GM19372 (cell line): ENCODE results near the gene FNIP1.
"Not testable (repeated sequence)": the region's sequence is repeated elsewhere in the genome, so short reads cannot be mapped to it uniquely, and the experiment has no call there.

Experiments used
- ATAC-seq: cut with Tn5 transposase; IDR thresholded peaks from one replicate; pipeline ENCODE4 v1.9.1; 2021; ENCODE audit warnings: mild to moderate bottlenecking, low read depth, moderate library complexity; ENCODE audit not compliant: unreplicated experiment

Gene FNIP1

DNA sequence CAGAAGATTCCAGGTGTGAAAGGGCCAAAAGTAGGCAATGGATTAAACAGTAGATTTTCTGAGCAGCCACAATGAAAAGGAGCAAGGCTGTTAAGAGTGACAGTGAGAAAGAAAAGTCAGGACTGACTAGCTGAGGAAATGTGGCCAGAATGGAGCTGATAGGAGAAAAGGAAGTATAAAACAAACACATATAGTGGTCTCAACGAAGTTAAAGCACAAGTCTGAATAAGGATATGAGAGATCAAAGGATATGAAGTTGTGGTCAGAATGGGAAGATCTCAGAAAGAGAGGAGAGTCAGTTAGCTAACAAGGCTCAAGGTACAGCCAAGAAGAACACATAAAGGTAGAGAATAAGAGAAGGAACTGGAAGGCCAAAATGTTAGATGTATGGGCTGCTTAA, 39.9 kb downstream of the FNIP1 start:
- no peak for ATAC-seq

DNA sequence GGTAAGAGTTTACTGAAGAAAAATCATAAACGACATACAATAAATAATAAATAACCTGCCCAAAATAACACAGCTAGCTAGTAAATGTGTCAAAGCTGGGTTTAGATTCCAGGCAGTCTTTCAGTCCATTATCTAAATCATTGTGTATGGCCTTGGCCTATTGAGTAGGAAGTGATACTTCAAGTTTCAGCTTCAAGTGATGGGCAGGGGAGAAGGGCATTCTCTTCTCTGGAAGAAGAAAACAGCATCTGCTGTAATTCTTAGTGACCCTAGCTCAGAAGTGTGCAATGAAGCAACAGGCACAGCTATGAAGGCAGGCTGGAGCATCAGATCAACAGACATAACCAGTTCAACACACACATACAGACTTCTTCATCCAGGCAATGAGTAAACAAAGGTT, 42.5 kb downstream of the FNIP1 start:
- no peak for ATAC-seq

DNA sequence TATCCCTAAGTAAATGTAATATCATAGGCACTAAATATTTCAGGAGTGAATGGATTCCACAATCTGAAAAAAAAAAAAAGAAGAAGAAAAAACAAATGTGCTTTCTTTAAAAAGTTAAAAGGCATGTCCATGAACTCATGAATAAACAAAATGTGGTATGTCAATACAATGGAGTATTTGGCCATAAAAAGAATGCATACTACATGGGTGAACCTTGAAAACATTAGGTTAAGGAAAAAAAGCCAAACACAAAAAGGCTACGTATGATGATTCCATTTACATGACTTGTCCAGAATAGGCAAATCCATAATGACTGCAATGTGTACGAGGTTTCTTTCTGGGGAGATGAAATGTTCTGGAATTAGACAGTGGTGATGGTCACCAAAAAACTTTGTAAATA, 45.3 kb downstream of the FNIP1 start:
- ATAC-seq, result no peak

DNA sequence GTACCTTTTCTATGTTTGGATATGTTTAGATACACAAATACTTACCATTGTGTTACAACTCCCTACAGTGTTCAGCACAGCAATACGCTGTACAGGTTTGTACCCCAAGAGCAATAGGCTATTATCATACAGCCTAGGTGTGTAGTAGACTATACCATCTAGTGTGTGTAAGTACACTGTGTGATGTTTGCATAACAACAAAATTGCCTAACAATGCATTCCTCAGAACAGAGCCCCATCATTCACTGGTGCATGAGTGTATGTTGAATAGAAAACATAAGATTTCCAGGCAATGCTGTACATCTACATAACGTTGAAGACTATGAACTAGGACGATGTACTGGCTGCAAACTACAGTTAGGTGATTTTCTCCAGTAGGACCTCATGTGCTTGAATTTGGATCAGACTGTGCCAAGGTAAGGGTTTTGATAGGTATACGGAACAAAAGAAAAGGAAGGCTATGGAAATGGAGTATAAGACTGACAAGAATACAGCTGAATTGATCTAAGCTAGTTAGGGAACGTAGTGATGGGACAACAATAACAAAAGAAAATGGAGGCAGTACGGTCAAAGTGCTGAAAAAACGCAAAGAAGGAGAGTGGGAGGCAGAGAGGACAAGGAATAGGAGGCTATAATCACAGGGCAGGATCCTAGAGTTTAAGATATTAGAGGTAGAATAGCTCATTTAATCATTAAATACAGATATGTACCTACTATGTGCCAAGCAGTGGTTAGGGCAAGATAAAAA, 46.9 kb downstream of the FNIP1 start:
- ATAC-seq, result no peak

DNA sequence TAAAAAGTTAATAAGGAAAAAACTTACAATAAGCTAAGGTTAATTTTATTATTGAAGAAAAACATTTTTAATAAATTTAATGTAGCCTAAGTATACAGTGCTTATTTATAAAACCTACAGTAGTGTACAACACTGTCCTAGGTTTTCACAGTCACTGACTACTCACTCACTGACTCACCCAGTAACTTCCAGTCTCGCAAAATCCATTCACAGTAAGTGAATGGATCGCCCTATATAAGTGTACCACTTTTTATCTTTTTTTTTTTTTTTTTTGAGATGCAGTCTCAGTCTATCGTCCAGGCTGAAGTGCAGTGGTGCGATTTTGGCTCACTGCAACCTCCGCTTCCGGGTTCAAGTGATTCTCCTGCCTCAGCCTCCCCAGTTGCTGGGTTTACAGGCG, 47.7 kb downstream of the FNIP1 start:
- ATAC-seq, result no peak

DNA sequence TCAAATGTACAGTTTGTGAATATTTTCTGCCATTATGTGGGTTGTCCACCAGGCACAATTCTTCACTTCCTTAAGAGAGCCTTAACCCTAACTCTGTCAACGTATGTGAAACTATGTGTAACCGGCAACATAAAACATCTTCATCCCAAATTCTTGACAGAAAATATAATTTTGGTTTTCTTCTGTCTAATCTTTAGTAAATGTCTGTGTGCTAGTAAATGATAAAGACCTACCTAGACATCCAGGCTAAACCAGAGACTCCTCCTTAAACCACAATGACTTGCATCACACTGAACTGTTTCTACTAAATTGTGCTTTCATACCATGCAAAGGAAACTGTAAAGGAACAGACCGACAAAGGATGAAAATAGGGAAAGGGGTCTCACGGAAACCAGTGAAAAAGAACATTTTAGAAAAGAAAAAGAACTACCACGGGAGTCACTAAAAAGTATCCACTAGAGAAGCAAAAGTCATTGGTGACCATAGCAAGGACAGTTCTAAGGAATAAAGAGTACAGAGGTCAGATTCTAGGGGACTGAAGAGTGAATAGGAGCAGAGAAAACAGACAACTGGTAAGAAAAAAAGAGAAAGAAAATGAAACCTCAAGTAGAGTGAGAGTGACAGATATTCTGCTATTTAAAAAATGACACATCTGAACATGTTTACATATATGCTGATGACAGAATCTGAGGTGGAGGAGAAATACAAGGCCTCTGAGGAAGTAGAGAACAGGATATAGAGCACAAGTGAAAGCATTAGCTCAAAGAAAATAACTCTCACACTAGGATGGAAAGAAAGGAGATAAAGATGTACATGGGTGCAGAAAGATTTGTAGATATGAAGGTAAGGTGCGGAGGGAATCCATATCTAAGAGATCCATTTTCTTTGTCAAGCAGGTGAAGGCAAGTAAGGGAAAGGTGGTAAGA, 49.4 kb downstream of the FNIP1 start:
- ATAC-seq, result no peak

DNA sequence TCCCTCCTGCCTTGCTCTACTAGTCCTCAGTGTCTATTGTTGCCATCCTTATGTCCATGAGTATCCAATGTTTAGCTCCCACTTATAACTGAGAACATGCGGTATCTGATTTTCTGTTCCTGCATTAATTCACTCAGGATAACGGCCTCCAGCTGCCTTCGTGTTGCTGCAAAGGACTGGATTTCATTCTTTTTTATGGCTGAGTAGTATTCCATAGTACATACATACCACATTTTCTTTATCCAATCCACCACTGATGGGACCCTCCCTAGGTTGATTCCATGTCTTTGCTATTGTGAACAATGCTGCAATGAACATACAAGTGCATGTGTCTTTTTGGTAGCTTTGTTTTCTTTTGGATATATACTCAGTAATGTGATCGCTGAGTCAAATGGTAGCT, 50.4 kb downstream of the FNIP1 start:
- no peak for ATAC-seq

DNA sequence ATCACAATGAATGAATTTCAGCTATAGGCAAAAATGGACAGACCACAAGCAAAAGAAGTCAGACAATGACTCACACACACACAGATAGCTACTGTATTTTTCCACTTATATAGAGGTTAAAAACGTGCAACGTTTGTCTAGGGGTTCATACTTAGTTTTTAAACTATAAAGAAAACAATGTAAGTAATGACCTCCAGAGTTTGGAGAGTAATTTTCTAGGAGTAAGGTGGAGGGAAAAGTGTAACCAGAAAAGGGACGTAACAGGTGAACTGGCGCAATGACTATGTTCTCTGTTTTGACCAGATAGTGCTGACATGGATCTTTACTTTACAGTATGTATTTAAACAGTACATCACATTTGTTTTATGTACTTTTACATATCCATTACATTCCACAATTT, 51.1 kb downstream of the FNIP1 start:
- no peak for ATAC-seq

DNA sequence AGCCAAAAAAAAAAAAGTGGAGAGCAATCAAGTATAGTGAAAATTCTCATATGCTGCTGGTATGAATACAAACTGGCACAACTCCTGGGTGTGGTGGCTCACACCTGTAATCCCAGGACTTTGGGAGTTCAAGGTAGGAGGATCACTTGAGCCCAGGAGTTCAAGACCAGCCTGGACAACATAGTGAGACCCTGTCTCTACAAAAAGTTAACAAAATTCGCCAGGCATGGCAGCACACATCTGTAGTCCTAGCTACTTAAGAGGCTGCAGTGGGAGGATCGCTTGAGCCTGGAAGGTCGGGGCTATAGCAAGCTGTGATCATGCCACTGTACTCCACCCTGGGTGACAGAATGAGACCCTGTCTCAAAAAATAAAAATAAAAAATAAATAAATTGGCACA, 51.7 kb downstream of the FNIP1 start:
- ATAC-seq, result no peak

DNA sequence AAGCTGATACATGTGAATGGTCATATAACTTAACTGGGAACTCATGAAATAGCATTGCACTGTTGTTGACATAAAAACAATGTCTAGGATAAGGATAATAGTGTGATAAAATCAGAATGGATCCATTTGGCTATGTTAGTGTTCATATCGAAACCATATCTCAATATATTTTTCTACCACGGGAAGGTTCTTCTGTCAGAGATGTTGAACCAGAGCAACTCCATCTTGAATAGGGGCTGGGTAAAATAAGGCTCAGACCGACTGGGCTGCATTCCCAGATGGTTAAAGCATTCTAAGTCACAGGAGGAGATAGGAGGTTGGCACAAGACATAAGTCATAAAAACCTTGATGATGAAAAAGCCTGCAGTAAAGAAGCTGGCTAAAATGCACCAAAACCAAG, 56.3 kb downstream of the FNIP1 start:
- no peak for ATAC-seq

DNA sequence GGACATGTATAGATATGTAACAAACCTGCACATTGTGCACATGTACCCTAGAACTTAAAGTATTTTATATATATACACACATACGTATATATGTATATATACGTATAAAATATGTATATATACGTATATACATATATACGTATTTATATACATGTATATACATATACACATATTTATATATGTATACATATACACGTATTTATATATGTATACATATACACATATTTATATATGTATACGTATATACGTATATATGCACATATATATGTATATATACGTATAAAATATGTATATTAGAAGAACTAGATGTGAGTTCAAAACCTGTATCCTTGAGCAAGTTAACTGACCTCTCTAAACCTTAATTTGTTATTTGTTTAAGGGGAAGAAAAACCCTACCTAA, 61.4 kb downstream of the FNIP1 start:
- no peak for ATAC-seq

DNA sequence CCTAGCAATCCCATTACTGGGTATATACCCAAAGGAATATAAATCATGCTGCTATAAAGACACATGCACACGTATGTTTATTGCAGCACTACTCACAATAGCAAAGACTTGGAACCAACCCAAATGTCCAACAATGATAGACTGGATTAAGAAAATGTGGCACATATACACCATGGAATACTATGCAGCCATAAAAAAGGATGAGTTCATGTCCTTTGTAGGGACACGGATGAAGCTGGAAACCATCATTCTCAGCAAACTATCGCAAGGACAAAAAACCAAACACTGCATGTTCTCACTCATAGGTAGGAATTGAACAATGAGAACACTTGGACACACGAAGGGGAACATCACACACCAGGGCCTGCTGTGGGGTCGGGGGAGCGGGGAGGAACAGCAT, 61.9 kb downstream of the FNIP1 start:
- ATAC-seq, result not testable (repeated sequence)

DNA sequence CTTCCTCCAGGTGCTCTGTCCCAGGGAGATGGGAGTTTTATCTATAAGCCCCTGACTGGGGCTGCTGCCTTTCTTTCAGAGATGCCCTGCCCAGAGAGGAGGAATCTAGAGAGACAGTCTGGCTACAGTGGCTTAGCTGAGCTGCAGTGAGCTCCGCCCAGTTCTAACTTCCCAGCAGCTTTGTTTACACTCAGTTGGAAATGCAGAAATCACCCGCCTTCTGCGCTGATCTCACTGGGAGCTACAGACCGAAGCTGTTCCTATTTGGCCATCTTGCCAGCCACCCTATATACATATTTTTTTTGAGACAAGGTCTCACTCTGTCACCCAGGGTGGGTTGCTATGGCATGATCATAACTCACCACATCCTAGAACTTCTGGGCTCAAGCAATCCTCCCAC, 67.5 kb downstream of the FNIP1 start:
- not testable (repeated sequence) for ATAC-seq

DNA sequence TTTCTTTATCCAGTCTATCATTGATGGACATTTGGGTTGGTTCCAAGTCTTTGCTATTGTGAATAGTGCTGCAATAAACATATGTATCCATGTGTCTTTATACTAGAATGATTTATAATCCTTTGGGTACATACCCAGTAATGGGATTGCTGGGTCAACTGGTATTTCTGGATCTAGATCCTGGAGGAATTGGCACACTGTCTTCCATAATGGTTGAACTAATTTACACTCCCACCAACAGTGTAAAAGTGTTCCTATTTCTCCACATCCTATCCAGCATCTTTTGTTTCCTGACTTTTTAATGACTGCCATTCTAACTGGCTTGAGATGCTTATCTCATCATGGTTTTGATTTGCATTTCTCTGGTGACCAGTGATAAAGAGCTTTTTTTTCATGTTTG, 72.7 kb downstream of the FNIP1 start:
- not testable (repeated sequence) for ATAC-seq

DNA sequence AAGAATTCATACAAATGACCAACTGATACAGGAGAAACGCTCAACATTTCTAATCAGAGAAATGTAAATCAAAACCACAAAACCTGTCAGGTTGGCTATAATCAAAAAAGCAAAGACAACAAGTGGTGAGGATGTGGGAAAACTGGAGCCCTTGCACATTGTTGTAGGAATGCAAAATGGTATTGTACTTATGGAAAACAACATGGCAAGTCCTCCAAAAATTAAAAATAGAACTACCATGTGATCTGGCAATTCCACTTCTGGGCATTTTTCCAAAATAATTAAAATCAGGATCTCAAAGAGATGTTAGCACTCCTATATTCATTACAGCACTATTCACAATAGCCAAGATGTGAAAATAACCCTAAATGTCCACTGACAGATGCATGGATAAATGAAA, 76.1 kb downstream of the FNIP1 start:
- ATAC-seq, result no peak

DNA sequence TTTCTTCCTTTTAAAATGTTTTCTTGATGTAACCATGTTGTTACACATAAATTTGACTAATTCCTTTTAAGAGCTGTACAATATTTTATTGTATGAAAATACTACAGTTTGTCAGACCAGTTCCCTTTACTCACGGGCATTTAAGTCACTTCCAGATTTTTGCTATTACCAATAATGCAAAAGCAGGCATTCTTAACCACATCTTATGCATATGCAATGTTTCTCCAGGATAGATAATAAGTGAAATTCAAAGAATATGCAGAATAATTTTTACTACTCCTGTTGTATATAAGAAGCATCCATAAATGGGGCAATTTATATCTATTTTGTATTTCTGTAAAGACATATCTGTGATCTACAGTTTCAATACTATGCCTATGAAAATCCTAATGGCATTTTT, 77.3 kb downstream of the FNIP1 start:
- no peak for ATAC-seq

DNA sequence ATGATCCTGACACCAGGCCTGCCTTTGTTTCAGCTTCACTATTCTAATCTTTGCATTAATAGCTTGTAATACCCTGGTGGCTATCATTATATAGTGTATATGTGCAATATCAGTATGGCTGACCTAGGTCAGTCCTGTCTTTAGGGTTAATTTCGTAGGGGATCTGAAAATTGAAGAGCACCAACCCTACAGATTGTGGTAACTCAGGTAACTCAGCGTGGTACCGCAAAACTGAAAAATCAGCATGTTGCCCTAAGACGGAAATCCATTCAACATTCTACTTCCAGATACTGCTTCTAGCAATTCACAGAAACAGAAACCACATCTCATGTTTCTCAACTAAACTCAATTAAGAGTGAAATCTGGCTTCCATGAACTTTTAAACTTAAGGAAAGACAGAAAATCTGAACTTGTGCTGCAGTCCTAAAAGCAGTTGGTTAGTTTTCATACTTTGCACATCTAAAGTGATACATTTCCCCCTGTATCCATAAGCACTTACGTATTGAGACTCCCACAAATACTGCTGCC, 78.3 kb downstream of the FNIP1 start:
- no peak for ATAC-seq

DNA sequence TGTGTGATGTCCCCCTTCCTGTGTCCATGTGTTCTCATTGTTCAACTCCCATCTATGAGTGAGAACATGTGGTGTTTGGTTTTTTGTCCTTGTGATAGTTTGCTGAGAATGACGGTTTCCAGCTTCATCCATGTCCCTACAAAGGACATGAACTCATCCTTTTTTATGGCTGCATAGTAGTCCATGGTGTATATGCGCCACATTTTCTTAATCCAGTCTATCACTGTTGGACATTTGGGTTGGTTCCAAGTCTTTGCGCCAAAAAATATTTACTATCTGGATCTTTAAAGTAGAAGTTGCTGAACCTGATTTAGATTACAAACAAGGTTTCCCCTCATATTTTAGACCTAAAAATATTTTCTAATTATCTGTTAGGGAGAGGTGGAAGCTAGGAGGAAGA, 79.7 kb downstream of the FNIP1 start:
- ATAC-seq, result not testable (repeated sequence)

DNA sequence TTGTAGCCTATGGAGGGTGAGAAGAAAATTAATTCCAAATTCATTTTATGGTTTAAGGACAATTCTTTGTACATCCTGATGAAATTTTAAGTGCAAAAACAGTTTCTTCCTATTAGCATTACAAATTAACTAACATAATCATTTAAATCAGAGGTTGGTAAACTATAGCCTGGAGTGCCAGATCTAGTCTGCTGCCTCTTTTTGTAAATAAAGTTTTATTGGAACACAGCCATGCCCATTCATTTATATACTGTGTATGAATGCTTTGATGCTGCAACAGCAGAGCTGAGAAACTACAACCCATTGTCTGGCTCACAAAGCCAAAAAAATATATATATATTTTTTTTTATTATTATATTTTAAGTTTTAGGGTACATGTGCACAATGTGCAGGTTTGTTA, 80.2 kb downstream of the FNIP1 start:
- ATAC-seq, result no peak

DNA sequence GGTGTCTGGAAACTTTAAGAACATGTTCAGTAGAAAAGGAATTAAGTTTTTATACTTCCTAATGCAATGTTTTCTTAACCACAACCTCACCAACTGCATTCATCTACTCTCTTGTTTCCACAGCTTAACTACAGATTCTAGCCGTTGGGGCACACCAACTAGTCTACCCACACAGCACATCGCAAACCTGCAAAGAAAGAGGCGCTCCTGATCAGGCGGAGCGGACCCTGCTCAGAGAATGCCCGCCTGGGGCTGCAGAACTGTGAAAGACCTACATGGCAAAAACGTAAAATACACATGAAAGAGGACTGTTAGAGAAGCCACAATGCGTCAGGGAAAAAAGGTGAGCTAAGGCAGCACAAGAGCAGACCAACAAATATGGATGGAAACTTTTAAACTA, 86.4 kb downstream of the FNIP1 start:
- ATAC-seq, result no peak

DNA sequence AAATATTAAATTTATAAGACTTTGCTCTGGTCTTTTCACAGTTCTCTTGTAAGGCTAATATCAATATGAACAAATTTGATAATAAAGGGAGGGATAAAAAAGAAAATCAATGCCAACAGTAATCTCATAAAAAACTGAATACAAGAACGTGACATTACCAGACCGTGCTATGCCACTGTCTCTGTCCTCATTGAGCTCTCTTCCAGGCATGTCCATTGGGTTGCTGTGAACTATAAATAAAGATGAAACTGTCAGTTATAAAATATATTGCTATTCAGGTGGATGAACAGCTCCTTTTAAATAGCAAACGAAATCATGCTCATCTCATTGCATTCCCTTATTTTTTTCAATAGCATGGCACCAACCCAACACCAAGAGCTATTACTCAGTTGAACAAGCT, 87.8 kb downstream of the FNIP1 start:
- ATAC-seq, result no peak

DNA sequence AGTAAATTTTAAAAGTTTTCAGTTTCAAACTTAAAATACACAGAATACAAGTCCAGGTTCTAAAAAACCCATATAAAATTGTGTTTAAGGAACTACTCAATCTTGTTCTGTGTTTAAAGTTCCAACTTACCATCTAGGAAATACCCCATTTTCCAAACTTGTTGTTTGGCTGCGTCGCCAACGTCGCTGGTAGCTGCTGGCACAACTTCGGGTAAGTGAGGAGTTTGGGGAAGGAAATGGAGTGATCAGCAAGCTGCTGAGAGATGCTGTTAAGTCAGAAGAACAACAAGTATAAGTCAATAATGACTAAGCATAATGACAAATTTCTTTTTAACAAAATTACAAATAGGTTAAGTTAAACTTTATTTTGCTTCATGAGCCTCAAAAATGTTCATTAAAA, 90.5 kb downstream of the FNIP1 start:
- ATAC-seq, result no peak
